Inflammatory macrophage treated with lipopolysaccharide for 1 hour (primary cell): Measurements from ENCODE around the gene ATG7.

ENCODE experiments used
- DNase-seq, 2 donors: peaks; one replicate each; pipeline ENCODE4 v3.0.0-alpha.2; 2020 to 2022

ATG7 gene

DNA sequence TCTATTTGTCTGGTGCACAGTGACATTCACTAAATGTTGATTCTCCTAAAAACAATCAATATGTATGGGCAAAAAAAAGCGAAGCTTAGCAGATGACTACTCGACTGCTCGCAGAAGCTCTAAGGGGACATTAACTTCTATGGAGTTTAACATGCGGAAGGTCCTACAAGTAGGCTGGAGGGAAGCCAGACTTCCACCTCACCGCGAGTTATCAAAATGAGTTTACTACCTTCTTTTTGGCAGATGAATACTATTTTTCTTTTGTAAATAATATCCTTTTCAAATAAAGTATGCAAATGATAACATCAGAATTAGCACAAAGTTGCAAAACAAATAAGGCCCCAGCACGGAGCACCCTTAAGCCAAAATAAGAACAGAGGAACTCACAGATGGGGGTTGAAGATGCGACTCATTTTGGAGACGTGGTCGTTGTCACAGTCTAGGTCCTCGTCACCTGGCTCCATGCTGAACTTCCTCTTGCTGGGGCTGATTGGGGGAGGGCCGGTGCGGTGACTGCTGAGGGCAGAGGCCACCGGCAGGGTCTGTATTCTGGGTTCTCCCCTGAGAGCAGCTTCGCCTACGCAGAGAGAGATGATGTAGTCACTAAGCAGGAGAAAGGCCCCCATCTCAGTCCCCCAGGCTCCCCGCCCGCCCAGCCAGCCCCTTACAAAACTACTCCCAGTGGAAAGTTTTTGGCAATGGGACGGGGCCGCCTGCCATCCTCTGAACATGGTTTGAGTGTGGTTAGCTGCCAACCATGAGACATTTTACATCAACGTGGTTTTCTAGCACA is 329.4 kb downstream of the ATG7 start:
- DNase-seq: no peak

DNA sequence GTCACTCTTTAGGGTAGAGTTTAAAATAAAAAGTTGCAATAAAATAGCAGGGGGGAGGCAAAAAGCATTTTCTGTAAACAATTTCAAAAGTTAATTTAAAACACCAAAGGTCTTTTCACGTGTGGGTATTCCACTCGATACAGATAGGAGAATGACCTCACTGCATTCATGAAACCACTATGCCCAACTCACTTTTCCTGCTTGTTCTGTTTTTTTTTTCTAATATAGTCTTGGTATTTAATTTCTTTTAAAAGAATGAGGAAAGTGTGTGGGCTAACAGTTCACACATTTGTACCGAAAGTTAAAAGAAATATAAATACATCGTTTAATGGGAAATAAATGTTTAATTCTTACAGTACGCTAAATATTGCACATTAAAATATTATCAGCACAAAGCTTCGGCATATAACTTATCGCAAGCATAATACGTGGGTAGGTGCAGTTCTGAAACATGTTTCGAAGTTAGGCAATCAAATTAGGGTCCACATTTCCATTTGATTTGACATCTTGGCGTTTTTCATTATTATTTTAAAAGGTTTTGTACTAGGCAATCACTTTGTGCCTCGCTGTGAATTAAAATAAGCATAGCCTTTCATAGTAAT is 330.1 kb downstream of the ATG7 start:
- no peak for DNase-seq

DNA sequence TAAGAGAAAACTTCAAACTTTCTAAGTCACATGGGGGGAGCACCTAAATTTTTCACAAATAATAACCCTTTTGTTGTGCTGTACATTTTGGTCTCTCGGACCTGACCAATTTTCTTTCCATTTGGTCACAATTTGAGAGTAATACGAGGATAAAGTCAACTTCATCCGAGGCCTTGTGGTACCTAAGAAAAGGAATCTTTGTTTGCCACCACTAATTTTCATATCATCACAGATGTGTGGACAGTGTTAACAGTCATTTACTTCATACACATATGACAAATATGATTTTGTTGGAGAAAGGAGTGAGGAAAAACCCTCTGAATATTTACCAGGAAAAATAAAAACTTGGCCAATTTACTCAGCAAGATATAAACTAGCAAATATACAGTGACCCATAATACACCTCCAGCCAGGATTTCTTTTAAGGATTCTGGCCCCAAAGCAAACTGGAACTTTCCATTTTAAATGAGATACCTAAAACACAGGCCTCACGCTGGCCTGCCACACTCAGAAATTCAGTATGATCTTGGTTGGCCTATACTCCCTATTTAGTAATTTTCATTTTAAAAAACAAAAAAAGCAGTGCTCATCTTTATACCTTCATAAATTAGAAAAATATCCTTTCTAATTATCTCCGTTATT is 330.8 kb downstream of the ATG7 start:
- no peak for DNase-seq

DNA sequence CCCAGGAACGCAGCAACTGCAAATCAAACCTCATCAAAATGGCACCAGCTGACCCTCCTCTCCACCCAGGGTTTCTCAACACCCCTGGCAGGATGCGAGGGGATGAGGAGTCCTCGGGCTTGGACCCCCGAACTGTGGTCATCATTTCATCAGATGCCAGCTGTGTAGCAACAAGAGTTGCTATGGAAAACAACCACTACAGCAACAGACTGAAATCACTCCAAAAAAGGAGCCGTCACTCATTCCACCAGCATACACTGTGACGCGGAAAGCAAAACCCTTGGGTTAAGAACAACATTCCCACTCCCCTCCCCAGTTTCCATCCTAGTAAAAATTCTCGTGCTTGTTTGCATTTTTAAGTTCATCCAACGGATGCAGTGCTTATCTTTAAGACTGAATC is 331.4 kb downstream of the ATG7 start:
- no peak for DNase-seq

DNA sequence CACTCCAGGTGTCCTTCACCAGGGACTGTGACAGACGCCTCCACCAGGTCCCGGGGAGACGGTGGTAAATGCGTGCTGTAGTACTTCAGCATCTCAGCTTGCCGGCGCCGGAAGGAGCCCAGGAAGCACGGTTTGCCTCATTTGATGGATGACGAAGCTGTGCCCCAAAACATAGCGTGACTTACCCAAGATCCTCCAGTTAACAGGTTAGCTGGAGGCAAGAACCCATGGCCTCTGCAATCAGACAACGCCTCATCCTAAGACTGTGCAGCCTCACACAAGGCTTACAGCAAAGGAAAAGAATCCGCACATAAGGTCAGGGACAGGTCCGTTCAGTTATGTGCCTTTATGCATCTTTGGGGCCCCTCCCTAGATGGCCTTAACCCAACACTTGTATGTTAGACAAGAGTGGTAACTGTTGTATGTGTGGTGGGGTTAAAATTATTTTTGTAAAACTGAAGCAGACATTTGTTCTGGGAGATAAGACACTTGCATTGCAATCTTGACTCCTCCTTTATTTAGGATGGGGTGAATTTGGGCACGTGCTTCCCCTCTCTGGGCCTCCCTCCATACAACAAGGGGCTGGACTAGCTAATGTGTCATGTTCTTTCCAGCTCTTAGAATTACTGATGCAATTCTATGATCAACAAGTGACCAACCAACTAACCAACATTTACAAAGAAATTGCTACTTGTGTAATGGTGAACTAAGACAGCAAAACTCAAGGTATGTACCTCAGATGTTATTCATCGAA is 332.1 kb downstream of the ATG7 start:
- peak; percentile 4 to 10 for DNase-seq

DNA sequence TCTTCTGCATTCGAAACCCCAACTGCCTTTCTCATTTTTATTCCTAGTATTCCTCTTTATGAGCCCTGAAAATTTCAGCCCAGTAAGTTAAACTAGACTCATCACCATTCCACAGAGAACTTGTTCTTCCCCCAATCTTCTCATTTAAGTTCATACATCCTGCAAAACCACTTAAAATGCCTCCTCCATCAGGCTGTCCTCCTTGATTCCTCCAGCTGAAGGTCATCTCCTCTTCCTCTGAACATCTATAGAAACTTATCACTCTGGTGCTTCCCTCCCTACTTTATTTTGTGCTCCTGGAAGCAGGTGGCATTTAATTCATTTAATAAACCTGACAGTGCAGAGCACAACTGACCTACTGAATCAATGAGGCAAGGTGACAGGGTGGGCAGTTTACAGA is 333.2 kb downstream of the ATG7 start:
- no peak for DNase-seq

DNA sequence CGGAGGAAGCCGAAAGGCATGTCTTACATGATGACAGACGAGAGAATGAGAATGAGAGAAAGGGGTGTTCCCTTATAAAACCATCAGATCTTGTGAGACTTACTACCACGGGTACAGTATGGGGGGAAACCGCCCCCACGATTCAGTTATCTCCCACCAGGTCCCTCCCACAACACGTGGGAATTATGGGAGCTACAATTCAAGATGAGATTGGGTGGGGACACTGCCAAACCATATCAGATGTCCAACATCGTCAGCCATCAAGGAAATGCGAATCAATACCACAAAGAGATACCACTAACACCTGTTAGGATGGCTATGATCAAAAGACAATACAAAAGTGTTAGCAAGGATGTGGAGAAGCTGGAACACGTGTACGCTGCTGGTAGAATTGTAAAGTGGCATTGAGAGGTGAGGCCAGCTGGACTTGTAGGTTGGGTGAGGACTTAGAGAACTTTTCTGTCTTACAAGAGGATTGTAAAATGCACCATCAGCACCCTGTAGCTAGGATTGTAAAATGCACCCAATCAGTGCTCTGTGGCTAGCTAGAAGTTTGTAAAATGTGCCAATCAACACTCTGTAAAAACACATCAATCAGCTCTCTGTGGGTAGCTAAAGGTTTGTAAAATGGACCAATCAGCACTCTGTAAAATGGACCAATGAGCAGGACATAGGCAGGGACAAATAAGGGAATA is 334.0 kb downstream of the ATG7 start:
- DNase-seq: no peak

DNA sequence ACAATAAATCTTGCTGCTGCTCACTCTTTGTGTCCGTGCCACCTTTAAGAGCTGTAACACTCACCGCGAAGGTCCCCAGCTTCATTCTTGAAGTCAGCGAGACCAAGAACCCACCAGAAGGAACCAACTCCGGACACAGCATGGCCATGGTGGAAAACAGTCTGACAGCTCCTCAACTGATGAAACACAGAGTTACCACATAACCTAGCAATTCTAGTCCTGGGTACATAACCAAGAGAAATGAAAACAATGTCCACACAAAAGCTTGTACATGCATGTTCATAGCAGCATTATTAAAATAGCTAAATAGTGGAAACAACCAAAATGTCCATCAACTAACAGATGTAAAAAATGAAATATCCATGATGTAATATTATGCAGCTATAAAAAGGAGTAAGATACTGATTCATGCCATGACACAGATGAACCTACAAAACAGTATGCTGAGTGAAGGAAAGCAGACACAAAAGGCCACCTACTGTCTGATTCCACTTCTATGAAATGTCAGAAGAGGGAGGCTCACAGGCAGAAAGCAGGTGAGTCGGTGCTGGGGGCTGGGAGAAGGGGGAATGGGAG is 334.8 kb downstream of the ATG7 start:
- DNase-seq: no peak
